Measurements from ENCODE around the gene TPST2.

Gene TPST2

DNA sequence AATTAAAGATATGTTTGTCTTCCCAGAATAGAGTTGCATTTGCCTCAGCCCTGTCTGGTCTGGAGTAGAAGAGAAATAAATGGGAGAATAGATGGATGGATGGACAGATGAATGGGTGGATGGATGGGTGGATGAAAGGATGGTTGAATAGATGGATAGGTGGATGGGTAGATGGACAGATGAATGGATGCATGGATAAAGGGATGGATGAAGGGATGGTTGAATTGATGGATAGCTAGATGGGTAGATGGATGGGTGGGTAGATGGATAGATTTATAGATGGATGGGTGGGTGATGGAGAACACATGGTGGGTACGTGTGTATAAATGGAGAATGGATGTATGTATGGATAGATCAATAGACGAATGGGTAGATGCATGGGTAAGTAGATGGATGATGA is 19.4 kb upstream of the TPST2 start:
- Histone ChIP-seq H3K9ac (ENCODE audit: low read length) (no peak overlapping the region), H3K9me2 (replicated peaks; ENCODE audit: insufficient read depth, low read length) (no peaks in the 10 kb centered on the region), H3K27me3 (replicated peaks; ENCODE audit: insufficient read depth, low read length) (no peaks in the 10 kb centered on the region)

DNA sequence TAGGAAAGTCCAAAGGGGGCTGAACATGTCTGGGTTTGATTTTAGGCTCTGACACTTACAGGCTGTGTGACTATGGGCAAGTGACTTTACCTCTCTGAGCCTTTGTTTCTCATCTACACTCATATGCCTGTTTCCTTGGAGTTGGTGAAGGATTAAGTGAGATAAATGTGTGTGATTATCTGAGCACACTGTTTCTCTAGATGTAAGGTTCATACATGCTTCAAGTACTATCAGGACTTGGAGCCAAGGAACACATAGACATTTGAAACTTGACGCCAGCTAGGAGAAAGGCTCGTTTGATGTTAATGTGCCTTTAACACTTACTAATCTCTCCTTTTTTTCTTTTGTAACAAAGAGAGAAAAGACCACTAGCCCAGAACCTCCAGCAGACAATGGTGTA is 18.2 kb upstream of the TPST2 start:
- Histone ChIP-seq H3K27ac (ENCODE audit: low read length) (no peak overlapping the region), H3K4me2 (ENCODE audit: low read depth, low read length) (no peak overlapping the region)

More for the DNA sequence above, 19.4 kb upstream of the TPST2 start:
- Histone ChIP-seq H4K20me1 (ENCODE audit: insufficient read depth, low read length) (no peaks in the 10 kb centered on the region), H3K4me3 (ENCODE audit: low read length) (no peak overlapping the region), H3K9me3 (replicated peaks; ENCODE audit: insufficient read depth, low read length) (no peaks in the 10 kb centered on the region), H3K79me2 (ENCODE audit: low read length) (0 out of 2 replicates have a peak, but pooled peaks cover 12% of the 10 kb centered on the region), H2AFZ (ENCODE audit: low read length) (no peak overlapping the region), H3K27ac (ENCODE audit: low read length) (peak overlapping the region; percentile 96; the same call in 1 of the 2 replicates), H3K4me1 (ENCODE audit: low read length) (peaks cover 40% of the 10 kb centered on the region), H3K36me3 (replicated peaks; ENCODE audit: insufficient read depth, low read length) (no peaks in the 10 kb centered on the region), H3K4me2 (ENCODE audit: low read depth, low read length) (peak overlapping the region; percentile 73), H3F3A (ENCODE audit: insufficient read depth, low read length) (peaks cover 17% of the 10 kb centered on the region)
- no peak for DNase-seq
- TF ChIP-seq EZH2 (optimal IDR thresholded peaks at IDR 0.05; ENCODE audit: low read depth, low read length) (no peak), EZH2phosphoT487 (IDR thresholded peaks at IDR 0.05; ENCODE audit: low read length) (no peak)
- TF ChIP-seq, protein P1, sequence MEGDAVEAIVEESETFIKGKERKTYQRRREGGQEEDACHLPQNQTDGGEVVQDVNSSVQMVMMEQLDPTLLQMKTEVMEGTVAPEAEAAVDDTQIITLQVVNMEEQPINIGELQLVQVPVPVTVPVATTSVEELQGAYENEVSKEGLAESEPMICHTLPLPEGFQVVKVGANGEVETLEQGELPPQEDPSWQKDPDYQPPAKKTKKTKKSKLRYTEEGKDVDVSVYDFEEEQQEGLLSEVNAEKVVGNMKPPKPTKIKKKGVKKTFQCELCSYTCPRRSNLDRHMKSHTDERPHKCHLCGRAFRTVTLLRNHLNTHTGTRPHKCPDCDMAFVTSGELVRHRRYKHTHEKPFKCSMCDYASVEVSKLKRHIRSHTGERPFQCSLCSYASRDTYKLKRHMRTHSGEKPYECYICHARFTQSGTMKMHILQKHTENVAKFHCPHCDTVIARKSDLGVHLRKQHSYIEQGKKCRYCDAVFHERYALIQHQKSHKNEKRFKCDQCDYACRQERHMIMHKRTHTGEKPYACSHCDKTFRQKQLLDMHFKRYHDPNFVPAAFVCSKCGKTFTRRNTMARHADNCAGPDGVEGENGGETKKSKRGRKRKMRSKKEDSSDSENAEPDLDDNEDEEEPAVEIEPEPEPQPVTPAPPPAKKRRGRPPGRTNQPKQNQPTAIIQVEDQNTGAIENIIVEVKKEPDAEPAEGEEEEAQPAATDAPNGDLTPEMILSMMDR (IDR thresholded peaks at IDR 0.05; ENCODE audit: low read length): no peak

DNA sequence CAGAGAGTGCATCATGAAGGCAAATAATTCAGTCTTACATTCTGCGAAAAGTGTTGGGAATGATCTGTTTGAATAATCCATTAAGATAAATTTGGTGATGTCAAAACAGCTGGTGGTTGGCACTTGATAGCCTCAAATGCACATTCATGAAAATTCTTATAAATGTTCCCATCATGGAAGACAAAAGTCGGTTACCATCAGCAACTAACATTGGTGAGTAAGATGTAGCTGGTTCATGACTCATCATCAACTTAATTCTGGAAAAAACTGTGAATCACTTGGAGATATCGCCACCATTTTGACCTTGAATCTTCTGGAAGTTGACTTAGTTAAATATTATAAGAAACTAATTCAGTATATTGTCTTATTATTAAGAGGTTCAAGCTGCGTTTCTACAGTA is 16.7 kb upstream of the TPST2 start:
- H3K4me2 ChIP-seq (ENCODE audit: low read depth, low read length): no peak overlapping the region
- no peaks in the 10 kb centered on the region for H4K20me1 ChIP-seq (ENCODE audit: insufficient read depth, low read length)
- no peaks in the 10 kb centered on the region for H3K9me2 ChIP-seq (replicated peaks; ENCODE audit: insufficient read depth, low read length)
- no peak overlapping the region for H3K4me3 ChIP-seq (ENCODE audit: low read length)
- peaks cover 23% of the 10 kb centered on the region for H3K4me1 ChIP-seq (ENCODE audit: low read length)
- no peaks in the 10 kb centered on the region for H3K27me3 ChIP-seq (replicated peaks; ENCODE audit: insufficient read depth, low read length)
- TF ChIP-seq EZH2 (optimal IDR thresholded peaks at IDR 0.05; ENCODE audit: low read depth, low read length) (no peak), EZH2phosphoT487 (IDR thresholded peaks at IDR 0.05; ENCODE audit: low read length) (no peak)
- TF ChIP-seq, protein P1 (IDR thresholded peaks at IDR 0.05; ENCODE audit: low read length): no peak
- H3K36me3 ChIP-seq (replicated peaks; ENCODE audit: insufficient read depth, low read length): no peaks in the 10 kb centered on the region
- H3K79me2 ChIP-seq (ENCODE audit: low read length): no peaks in the 10 kb centered on the region
- no peak overlapping the region for H3K27ac ChIP-seq (ENCODE audit: low read length)
- no peak overlapping the region for H3K9ac ChIP-seq (ENCODE audit: low read length)
- no peaks in the 10 kb centered on the region for H3K9me3 ChIP-seq (replicated peaks; ENCODE audit: insufficient read depth, low read length)
- H2AFZ ChIP-seq (ENCODE audit: low read length): no peak overlapping the region
- H3F3A ChIP-seq (ENCODE audit: insufficient read depth, low read length): peaks cover 14% of the 10 kb centered on the region
- no peak for DNase-seq

More for the DNA sequence above, 18.2 kb upstream of the TPST2 start:
- H3F3A ChIP-seq (ENCODE audit: insufficient read depth, low read length): peaks cover 17% of the 10 kb centered on the region
- H3K9me2 ChIP-seq (replicated peaks; ENCODE audit: insufficient read depth, low read length): no peaks in the 10 kb centered on the region
- no peak overlapping the region for H3K9ac ChIP-seq (ENCODE audit: low read length)
- H2AFZ ChIP-seq (ENCODE audit: low read length): no peak overlapping the region
- H4K20me1 ChIP-seq (ENCODE audit: insufficient read depth, low read length): no peaks in the 10 kb centered on the region
- 0 out of 2 replicates have a peak, but pooled peaks cover 12% of the 10 kb centered on the region for H3K79me2 ChIP-seq (ENCODE audit: low read length)
- H3K4me1 ChIP-seq (ENCODE audit: low read length): peaks cover 38% of the 10 kb centered on the region
- no peak for DNase-seq
- H3K4me3 ChIP-seq (ENCODE audit: low read length): no peak overlapping the region
- no peaks in the 10 kb centered on the region for H3K9me3 ChIP-seq (replicated peaks; ENCODE audit: insufficient read depth, low read length)
- H3K27me3 ChIP-seq (replicated peaks; ENCODE audit: insufficient read depth, low read length): no peaks in the 10 kb centered on the region
- H3K36me3 ChIP-seq (replicated peaks; ENCODE audit: insufficient read depth, low read length): no peaks in the 10 kb centered on the region
- no peak for TF ChIP-seq EZH2phosphoT487 (IDR thresholded peaks at IDR 0.05; ENCODE audit: low read length)
- TF ChIP-seq, protein P1 (IDR thresholded peaks at IDR 0.05; ENCODE audit: low read length): no peak
- TF ChIP-seq EZH2 (optimal IDR thresholded peaks at IDR 0.05; ENCODE audit: low read depth, low read length): no peak
